Measurements from ENCODE around the gene FGD2.

Gene FGD2

GRCh38 chr6:37033255-37033654 lies 27.8 kb downstream of the FGD2 start:
- in situ Hi-C loops (cut with MboI; ENCODE audit: low pct_unique_long_range_greater_than_20kb, low sequenced_read_pairs, unreplicated experiment), result no loop called here
- peak; percentile 62 for DNase-seq (ENCODE audit: low spot score)
- TF ChIP-seq, protein P1, sequence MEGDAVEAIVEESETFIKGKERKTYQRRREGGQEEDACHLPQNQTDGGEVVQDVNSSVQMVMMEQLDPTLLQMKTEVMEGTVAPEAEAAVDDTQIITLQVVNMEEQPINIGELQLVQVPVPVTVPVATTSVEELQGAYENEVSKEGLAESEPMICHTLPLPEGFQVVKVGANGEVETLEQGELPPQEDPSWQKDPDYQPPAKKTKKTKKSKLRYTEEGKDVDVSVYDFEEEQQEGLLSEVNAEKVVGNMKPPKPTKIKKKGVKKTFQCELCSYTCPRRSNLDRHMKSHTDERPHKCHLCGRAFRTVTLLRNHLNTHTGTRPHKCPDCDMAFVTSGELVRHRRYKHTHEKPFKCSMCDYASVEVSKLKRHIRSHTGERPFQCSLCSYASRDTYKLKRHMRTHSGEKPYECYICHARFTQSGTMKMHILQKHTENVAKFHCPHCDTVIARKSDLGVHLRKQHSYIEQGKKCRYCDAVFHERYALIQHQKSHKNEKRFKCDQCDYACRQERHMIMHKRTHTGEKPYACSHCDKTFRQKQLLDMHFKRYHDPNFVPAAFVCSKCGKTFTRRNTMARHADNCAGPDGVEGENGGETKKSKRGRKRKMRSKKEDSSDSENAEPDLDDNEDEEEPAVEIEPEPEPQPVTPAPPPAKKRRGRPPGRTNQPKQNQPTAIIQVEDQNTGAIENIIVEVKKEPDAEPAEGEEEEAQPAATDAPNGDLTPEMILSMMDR (IDR thresholded peaks at IDR 0.05; ENCODE audit: extremely low read depth, insufficient read depth, missing control alignments), result no peak

DNA sequence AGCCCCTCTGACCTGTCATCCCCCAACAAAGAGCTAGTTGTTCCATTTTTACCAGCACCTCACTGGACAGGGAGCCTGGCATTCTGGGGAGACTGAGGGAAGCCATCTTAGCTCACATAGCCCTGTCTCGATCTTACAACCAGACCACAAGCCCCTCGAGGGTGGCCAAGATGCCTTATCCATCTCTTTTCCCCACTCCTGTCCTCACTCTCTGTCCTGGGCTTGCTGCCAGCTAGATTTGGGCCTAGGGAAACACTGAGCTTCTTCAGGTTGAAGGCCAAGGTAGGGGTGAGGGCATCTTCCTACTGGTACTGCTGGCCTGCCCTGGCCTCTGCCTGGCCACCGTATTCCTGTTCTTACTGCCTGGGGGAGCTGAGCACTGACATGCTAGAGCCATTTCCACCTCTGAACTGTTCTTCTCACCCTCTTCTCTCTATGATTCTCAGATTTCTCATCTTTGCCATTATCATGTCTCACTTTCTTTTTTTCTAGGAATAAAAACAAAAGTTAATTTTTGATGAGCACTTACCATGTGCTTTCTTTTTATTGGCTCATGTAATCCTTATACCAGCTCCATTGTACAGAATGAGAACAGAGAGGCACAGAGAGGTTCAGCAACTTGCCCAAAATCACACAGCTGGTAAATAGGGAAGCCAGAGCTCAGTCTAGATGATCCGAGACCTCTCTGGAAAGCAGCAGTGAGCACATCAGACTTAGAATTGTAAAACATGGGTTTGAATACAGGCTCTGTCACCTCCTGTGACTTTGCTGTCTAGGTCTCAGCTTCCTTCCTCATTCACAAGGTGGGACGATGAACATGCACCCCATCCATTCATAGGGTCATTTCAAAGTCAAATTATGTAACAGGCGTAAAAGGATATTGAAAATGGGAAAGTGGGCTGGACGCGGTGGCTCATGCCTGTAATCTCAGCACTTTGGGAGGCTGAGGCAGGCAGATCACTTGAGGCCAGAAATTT lies 28.7 kb downstream of the FGD2 start:
- DNase-seq (ENCODE audit: low spot score), result no peak
- in situ Hi-C loops (cut with MboI; ENCODE audit: low pct_unique_long_range_greater_than_20kb, low sequenced_read_pairs, unreplicated experiment), result no loop called here
- TF ChIP-seq, protein P1 (IDR thresholded peaks at IDR 0.05; ENCODE audit: extremely low read depth, insufficient read depth, missing control alignments), result no peak

- TF ChIP-seq, protein P1 (IDR thresholded peaks at IDR 0.05; ENCODE audit: extremely low read depth, insufficient read depth, missing control alignments), result no peak
- DNase-seq (ENCODE audit: low spot score), result no peak
- in situ Hi-C loops (cut with MboI; ENCODE audit: low pct_unique_long_range_greater_than_20kb, low sequenced_read_pairs, unreplicated experiment), result no loop called here
Measured at GRCh38 chr6:37036146-37036545, 30.7 kb downstream of the FGD2 start.

- TF ChIP-seq, protein P1 (IDR thresholded peaks at IDR 0.05; ENCODE audit: extremely low read depth, insufficient read depth, missing control alignments), result no peak
- DNase-seq (ENCODE audit: low spot score), result no peak
- in situ Hi-C loops (cut with MboI; ENCODE audit: low pct_unique_long_range_greater_than_20kb, low sequenced_read_pairs, unreplicated experiment), result no loop called here
Measured at GRCh38 chr6:37038292-37039198, 33.1 kb downstream of the FGD2 start.

GRCh38 chr6:37039958-37040357 lies 34.5 kb downstream of the FGD2 start:
- TF ChIP-seq, protein P1 (IDR thresholded peaks at IDR 0.05; ENCODE audit: extremely low read depth, insufficient read depth, missing control alignments), result no peak
- in situ Hi-C loops (cut with MboI; ENCODE audit: low pct_unique_long_range_greater_than_20kb, low sequenced_read_pairs, unreplicated experiment), result no loop called here
- DNase-seq (ENCODE audit: low spot score), result no peak

DNA sequence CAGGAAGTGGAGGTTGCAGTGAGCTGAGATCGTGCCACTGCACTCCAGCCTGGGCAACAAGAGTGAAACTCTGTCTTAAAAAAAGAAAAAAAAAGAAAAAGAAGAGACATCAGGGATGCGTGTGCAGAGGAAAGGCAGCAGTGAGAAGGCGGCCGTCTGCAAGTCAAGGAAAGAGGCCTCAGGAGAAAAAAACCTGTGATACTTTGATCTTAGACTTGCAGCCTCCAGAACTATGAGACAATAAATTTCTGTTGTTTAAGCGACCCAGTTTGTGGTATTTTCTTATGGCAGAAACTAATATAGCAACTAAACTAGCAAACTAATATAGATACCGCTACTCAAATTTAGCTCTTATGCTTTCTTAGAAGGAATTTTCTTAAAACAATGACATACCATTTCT lies 36.1 kb downstream of the FGD2 start:
- in situ Hi-C loops (cut with MboI; ENCODE audit: low pct_unique_long_range_greater_than_20kb, low sequenced_read_pairs, unreplicated experiment), result no loop called here
- no peak for DNase-seq (ENCODE audit: low spot score)
- TF ChIP-seq, protein P1 (IDR thresholded peaks at IDR 0.05; ENCODE audit: extremely low read depth, insufficient read depth, missing control alignments), result no peak
